ENCODE results near the gene MORF4L2.

DNA sequence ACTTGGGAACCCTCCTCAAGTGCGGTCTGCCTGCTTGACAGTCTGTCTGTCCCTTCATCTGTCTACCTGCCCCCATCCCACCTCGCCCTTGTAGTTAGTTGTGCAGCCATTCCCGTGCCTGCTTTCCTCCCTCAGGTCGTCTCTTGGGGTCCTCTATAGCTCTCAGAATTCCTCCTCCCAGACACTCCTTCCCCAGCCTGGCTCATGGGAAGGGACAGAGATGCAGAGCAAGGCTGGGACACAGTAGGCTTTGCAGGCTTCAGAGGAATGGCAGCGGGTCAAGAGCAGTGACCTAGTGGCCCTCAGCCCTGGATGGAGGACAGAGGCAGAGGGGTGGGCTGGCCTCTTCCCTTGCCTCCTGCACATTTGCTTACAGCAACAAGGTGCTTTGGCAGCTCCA lies 42.5 kb upstream of the MORF4L2 start:
- TF ChIP-seq YY1 (IDR thresholded peaks at IDR 0.05; ENCODE audit: insufficient read depth, insufficient read length) (no peak), SUZ12 (IDR thresholded peaks at IDR 0.05; ENCODE audit: extremely low read depth, insufficient read depth, insufficient read length) (no peak)
